Measurements from ENCODE around the gene EEA1. TPM values are rescaled to one million over a fixed set of nuclear protein-coding genes. Genes with fewer than 3 reads are reported as not detected.

EEA1 gene
- total and polyA plus RNA-seq, 10 donors, result 2.3 to 31.2 (median 20.8) TPM

DNA sequence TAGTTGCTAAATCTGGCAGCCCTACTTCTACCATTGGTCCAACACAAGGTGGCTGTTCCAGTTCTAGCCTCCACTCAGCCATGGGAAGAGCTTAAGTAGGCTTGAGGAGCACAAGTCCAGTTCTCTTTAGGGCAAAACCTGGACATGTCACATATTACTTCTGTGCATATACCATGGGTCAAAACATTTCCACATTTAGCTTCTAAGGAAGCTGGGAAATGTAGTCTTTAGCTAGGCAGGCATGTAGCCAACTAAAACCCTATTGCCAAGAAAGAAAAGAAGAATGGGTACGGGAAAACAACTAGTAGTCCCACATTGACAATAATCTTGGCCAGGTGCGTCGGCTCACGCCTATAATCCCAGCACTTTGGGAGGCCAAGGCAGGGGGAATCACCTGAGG lies 20.9 kb upstream of the EEA1 start:
- Histone ChIP-seq H3K36me3 (peaks cover 0 to 20% (median 0%) of the 10 kb centered on the region in 6 donors), H3K27me3 (replicated peaks in 1 of 7) (no peaks in the 10 kb centered on the region), H3K27ac (no peak overlapping the region), H3K4me3 (no peak overlapping the region), H3K9me3 (peaks cover 0 to 39% (median 18%) of the 10 kb centered on the region in 8 donors), H3K4me1 (no peaks in the 10 kb centered on the region)
- intact Hi-C loops (cut with DNase I; ENCODE audit: low total_unique reads), result no loop called here
- TF ChIP-seq POLR2A (IDR thresholded peaks at IDR 0.05) (no peak), POLR2AphosphoS5 (IDR thresholded peaks at IDR 0.05) (no peak)
- DNase-seq, result no peak
- 87 to 97% (median 94%) methylated on average over 4 of the region's 4 CpGs for WGBS, 5 donors

GRCh38 chr12:92949466-92949865 lies 20.4 kb upstream of the EEA1 start:
- TF ChIP-seq POLR2AphosphoS5 (IDR thresholded peaks at IDR 0.05), result no peak
- TF ChIP-seq CTCF (IDR thresholded peaks at IDR 0.05 in 8 of 11, conservative IDR thresholded peaks at IDR 0.05 in 3 of 11), result no peak
- no peak for TF ChIP-seq POLR2A (IDR thresholded peaks at IDR 0.05)
- no peak for DNase-seq
- no peak overlapping the region for H3K27ac ChIP-seq
- no peak overlapping the region for H3K4me3 ChIP-seq
- peaks cover 0 to 18% (median 0%) of the 10 kb centered on the region in 6 donors for H3K36me3 ChIP-seq
- H3K9me3 ChIP-seq, result peaks cover 0 to 36% (median 16%) of the 10 kb centered on the region in 8 donors
- intact Hi-C loops (cut with DNase I; ENCODE audit: low total_unique reads), result no loop called here
- H3K27me3 ChIP-seq (replicated peaks in 1 of 7), result no peaks in the 10 kb centered on the region
- H3K4me1 ChIP-seq, result no peaks in the 10 kb centered on the region
- WGBS, 5 donors, result 68 to 91% (median 84%) methylated on average over 1 of the region's 1 CpG

GRCh38 chr12:92947589-92948215 lies 18.6 kb upstream of the EEA1 start:
- Histone ChIP-seq H3K27me3 (replicated peaks in 1 of 7) (no peaks in the 10 kb centered on the region), H3K27ac (no peak overlapping the region), H3K36me3 (peaks cover 0 to 6% (median 0%) of the 10 kb centered on the region in 6 donors), H3K4me3 (no peak overlapping the region), H3K9me3 (peaks cover 0 to 18% (median 0%) of the 10 kb centered on the region in 8 donors), H3K4me1 (peaks cover 0 to 8% (median 0%) of the 10 kb centered on the region in 6 donors)
- DNase-seq, result no peak
- intact Hi-C loops (cut with DNase I; ENCODE audit: low total_unique reads), result no loop called here
- TF ChIP-seq CTCF (IDR thresholded peaks at IDR 0.05 in 8 of 11, conservative IDR thresholded peaks at IDR 0.05 in 3 of 11) (no peak), POLR2AphosphoS5 (IDR thresholded peaks at IDR 0.05) (no peak), POLR2A (IDR thresholded peaks at IDR 0.05) (no peak)

DNA sequence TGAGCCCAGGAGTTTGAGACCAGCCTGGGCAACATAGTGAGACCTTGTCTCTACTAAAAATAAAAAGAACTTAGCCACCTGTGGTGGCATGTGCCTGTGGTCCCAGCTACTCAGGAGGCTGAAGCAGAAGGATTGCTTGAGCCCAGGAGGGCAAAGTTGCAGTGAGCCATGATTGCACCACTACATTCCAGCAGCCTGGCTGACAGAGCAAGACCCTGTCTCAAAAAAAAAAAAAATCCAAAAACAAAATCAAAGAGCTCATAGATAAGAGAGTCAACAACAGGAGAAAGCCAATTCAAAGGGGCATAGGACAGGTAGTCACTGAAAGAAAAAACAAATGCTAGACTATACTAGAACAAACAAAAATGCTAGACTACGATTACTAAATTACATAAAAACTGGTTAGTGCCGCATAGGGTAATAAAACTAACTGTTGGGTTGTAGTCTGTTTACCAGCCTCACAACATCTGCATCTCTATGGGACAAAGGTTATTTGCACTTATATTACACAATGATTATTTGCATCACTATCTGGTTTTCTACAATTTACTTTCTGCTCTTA lies 16.6 kb upstream of the EEA1 start:
- TF ChIP-seq POLR2AphosphoS5 (IDR thresholded peaks at IDR 0.05) (no peak), CTCF (IDR thresholded peaks at IDR 0.05 in 8 of 11, conservative IDR thresholded peaks at IDR 0.05 in 3 of 11) (no peak), POLR2A (IDR thresholded peaks at IDR 0.05) (no peak)
- no peak for DNase-seq
- Histone ChIP-seq H3K27ac (no peak overlapping the region), H3K4me1 (peaks cover 0 to 11% (median 0%) of the 10 kb centered on the region in 6 donors), H3K4me3 (no peak overlapping the region), H3K36me3 (peaks cover 0 to 6% (median 0%) of the 10 kb centered on the region in 6 donors), H3K9me3 (peaks cover 0 to 11% (median 0%) of the 10 kb centered on the region in 8 donors), H3K27me3 (replicated peaks in 1 of 7) (no peaks in the 10 kb centered on the region)
- intact Hi-C loops (cut with DNase I; ENCODE audit: low total_unique reads), result no loop called here
- 96 to 98% (median 98%) methylated on average over 2 of the region's 2 CpGs for WGBS, 5 donors
